ENCODE results near the gene CDH8. TPM values are rescaled to one million over a fixed set of nuclear protein-coding genes. Genes with fewer than 3 reads are reported as not detected.

Gene CDH8
- total RNA-seq, 4 donors from 2014 or later: 0.13 to 0.57 (median 0.24) TPM

DNA sequence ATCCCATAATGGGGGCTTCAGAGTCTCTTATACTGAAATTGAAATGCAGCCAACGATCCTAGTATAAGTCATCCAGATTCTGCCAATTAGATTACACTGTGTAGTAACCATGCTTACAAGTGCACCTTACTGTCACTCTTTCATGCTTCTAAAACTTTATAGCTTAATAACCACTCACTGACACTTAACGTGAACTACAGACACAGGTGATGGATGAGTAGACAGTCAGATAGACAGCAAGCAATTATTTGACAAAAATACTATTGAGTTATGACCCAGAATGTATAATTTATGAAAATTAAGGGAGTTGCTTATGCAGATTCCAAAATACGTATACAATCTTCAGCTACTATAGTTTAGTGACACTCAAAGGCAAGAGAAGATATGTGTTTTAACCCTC is 6.3 kb downstream of the CDH8 start:
- intact Hi-C loops (cut with DNase I; ENCODE audit: low total_unique reads): no loop called here
- WGBS, 2 donors: 63 to 77% methylated on average over 3 of the region's 3 CpGs
- H3K4me3 ChIP-seq (ENCODE audit: low read depth, poor library complexity, severe bottlenecking): no peak overlapping the region
- DNase-seq (ENCODE audit: low spot score in 2 of 2): no peak
- no peak for TF ChIP-seq POLR2A (IDR thresholded peaks at IDR 0.05)
- TF ChIP-seq, protein P1, sequence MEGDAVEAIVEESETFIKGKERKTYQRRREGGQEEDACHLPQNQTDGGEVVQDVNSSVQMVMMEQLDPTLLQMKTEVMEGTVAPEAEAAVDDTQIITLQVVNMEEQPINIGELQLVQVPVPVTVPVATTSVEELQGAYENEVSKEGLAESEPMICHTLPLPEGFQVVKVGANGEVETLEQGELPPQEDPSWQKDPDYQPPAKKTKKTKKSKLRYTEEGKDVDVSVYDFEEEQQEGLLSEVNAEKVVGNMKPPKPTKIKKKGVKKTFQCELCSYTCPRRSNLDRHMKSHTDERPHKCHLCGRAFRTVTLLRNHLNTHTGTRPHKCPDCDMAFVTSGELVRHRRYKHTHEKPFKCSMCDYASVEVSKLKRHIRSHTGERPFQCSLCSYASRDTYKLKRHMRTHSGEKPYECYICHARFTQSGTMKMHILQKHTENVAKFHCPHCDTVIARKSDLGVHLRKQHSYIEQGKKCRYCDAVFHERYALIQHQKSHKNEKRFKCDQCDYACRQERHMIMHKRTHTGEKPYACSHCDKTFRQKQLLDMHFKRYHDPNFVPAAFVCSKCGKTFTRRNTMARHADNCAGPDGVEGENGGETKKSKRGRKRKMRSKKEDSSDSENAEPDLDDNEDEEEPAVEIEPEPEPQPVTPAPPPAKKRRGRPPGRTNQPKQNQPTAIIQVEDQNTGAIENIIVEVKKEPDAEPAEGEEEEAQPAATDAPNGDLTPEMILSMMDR (IDR thresholded peaks at IDR 0.05): no peak

DNA sequence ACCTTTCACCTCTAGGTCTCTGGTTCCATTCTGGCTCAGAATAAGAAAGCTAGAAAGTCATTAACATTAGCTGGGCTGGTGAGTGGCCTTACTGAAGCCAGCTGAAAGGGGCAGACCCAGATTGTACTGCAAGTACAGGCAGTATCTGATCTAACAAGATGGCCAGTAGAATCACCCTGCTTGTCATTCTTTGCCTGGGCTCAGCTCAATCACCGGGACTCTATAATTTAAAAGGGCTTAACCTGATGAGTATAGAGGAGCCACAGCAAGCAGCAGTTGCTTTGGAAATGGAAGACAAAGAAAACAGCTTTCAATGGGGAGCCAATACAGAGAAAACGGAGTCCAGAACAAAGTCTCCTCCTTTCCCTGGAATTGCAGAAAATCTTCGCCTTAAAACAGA is 13.6 kb downstream of the CDH8 start:
- no peak overlapping the region for H3K4me3 ChIP-seq (ENCODE audit: low read depth, poor library complexity, severe bottlenecking)
- WGBS, 2 donors: 60 to 75% methylated on average over 3 of the region's 3 CpGs
- TF ChIP-seq, protein P1 (IDR thresholded peaks at IDR 0.05): no peak
- no peak for TF ChIP-seq POLR2A (IDR thresholded peaks at IDR 0.05)
- intact Hi-C loops (cut with DNase I; ENCODE audit: low total_unique reads): no loop called here
- DNase-seq (ENCODE audit: low spot score in 2 of 2): no peak

DNA sequence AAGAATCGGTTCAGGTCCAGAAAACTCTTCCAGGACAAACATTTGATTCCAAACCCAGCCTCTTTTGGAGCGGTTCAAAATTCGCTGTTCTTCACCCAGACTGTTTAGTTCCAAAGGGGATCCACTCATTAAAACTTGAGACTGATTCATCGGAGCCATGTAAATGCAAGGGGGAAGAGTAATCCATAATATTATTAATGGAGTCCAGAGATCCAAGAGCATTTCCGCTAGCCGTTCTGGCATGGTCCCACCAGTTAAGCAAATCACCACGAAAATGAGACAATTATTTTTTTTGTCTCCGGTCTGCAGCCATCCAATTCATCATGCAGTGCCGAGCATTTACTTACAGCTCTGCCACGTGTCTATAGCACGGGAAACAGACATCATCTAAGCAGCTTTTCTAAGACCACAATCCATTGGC is 15.1 kb downstream of the CDH8 start:
- no peak overlapping the region for H3K4me3 ChIP-seq (ENCODE audit: low read depth, poor library complexity, severe bottlenecking)
- 70 to 74% methylated on average over 11 of the region's 11 CpGs for WGBS, 2 donors
- intact Hi-C loops (cut with DNase I; ENCODE audit: low total_unique reads): no loop called here
- no peak for DNase-seq (ENCODE audit: low spot score in 2 of 2)
- TF ChIP-seq, protein P1 (IDR thresholded peaks at IDR 0.05): no peak
- no peak for TF ChIP-seq POLR2A (IDR thresholded peaks at IDR 0.05)

DNA sequence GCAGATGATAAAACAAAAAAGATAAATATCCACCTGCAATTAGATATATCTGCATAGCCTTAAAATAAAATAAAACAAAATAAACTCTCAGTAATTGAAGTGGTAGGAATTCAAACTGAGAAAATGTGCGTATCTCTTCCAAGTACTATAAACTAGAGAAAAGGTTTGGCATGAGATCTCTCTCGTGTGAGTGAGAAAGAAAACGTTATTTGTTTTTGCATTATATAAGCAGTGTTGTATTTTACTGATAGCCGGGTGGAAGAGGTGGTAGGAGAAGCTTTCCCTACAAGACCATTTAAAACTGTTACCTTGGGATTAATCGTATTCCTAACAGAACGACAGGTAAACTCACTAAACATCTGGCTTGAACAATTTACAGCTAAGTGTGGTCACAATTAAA is 15.6 kb downstream of the CDH8 start:
- DNase-seq (ENCODE audit: low spot score in 2 of 2): no peak
- TF ChIP-seq, protein P1 (IDR thresholded peaks at IDR 0.05): no peak
- no peak for TF ChIP-seq POLR2A (IDR thresholded peaks at IDR 0.05)
- 67 to 80% methylated on average over 6 of the region's 6 CpGs for WGBS, 2 donors
- H3K4me3 ChIP-seq (ENCODE audit: low read depth, poor library complexity, severe bottlenecking): no peak overlapping the region
- intact Hi-C loops (cut with DNase I; ENCODE audit: low total_unique reads): no loop called here

DNA sequence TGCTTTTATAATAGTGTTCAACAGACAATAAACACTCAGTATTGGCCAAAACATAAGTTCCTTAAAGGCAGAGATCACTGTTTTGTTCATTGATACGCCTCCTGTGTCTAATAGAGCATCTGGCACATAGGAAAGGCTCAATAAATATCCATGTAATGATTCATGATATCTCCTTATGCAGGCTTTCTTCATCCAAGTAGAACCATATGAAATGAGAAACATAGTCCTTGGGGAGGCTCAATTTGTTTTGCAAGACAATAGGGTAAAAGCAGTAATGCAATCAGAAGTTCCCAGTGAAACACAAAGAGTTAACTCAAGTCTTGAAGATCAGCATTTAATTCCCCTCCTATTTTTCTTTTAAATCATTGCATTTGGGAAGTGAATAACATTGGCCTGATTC is 16.4 kb downstream of the CDH8 start:
- 50 to 53% methylated on average over 1 of the region's 1 CpG for WGBS, 2 donors
- no peak for TF ChIP-seq POLR2A (IDR thresholded peaks at IDR 0.05)
- TF ChIP-seq, protein P1 (IDR thresholded peaks at IDR 0.05): no peak
- intact Hi-C loops (cut with DNase I; ENCODE audit: low total_unique reads): no loop called here
- no peak for DNase-seq (ENCODE audit: low spot score in 2 of 2)
- no peak overlapping the region for H3K4me3 ChIP-seq (ENCODE audit: low read depth, poor library complexity, severe bottlenecking)

DNA sequence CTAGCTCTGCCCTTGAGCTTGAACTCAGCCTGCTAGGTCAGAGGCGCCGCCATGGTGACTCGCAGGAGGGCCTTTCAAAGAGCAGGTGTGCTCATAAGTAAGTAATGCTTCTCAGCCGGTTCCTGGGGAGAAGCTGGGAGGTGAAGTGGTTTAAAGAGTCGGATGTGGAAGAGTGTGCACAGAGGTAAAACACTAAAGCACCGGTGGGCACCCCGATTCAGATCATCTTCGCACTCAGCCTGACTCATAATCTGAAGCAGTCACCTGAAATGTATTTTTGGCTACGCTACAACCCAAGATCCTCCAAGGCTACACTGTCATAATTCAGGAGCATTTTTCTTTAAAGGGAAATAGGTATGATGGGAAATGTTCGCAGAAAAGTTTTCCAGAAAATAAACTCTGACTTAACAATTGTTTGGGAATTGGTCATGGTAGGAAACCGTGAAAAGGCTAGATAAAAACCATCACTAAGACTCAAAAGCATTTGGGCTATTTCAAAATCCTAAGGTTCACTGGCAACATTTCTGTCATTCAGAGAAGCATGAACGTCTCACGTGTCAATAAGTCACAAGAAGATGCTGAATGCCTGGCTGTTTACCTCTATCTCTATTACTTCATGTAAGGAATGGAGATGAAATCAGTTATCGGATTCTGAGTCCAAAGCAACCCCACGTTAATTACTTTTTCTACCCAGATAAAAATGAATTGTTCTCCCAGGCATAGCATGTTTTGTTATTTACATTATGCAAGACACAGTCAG is 17.8 kb downstream of the CDH8 start:
- TF ChIP-seq POLR2A (IDR thresholded peaks at IDR 0.05): no peak
- WGBS, 2 donors: 87 to 89% methylated on average over 15 of the region's 15 CpGs
- H3K4me3 ChIP-seq (ENCODE audit: low read depth, poor library complexity, severe bottlenecking): no peak overlapping the region
- intact Hi-C loops (cut with DNase I; ENCODE audit: low total_unique reads): no loop called here
- DNase-seq (ENCODE audit: low spot score in 2 of 2): no peak
